ENCODE results near the gene ZNF669.
A peak's percentile ranks its signal among the peaks of the same experiment; 100 is the strongest.

The ZNF669 gene

DNA sequence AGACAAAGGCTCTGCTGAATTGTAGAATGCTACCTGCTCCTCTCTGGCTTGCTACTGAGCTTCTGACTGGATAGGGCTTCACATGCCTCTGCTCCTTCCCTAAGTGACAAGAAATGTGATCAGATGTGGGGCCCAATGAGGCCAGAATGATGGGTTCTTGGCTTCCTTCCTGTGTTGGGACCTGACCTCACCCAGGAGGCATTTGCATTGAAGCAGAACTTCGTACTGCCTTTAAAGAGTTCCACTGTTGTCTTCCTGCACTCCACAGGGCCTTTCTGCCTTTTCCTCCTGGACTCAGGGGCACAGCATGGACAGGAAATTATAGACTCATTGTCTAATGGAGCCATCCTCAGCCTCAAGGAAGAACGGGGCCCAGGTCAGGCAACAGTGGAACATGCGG lies 39.9 kb downstream of the ZNF669 start:
- no peak for DNase-seq
- H3K4me3 ChIP-seq (ENCODE audit: low read depth, low read length): no peak overlapping the region
- no peaks in the 10 kb centered on the region for H3K36me3 ChIP-seq (replicated peaks)
- no peaks in the 10 kb centered on the region for H3K27me3 ChIP-seq (replicated peaks)
- in situ Hi-C loops (cut with HindIII; ENCODE audit: low pct_ligation_motif_present, low sequenced_read_pairs): no loop called here
- TF ChIP-seq CTCF (IDR thresholded peaks at IDR 0.05; ENCODE audit: low read depth, low read length, missing control alignments): no peak
- no peak overlapping the region for H3K27ac ChIP-seq

GRCh38 chr1:247060771-247061170 lies 43.4 kb downstream of the ZNF669 start:
- TF ChIP-seq CTCF (IDR thresholded peaks at IDR 0.05; ENCODE audit: low read depth, low read length, missing control alignments): no peak
- Histone ChIP-seq H3K27ac (no peak overlapping the region), H3K36me3 (replicated peaks) (no peaks in the 10 kb centered on the region), H3K4me3 (ENCODE audit: low read depth, low read length) (no peak overlapping the region), H3K27me3 (replicated peaks) (no peaks in the 10 kb centered on the region)
- DNase-seq: no peak
- in situ Hi-C loops (cut with HindIII; ENCODE audit: low pct_ligation_motif_present, low sequenced_read_pairs): no loop called here

DNA sequence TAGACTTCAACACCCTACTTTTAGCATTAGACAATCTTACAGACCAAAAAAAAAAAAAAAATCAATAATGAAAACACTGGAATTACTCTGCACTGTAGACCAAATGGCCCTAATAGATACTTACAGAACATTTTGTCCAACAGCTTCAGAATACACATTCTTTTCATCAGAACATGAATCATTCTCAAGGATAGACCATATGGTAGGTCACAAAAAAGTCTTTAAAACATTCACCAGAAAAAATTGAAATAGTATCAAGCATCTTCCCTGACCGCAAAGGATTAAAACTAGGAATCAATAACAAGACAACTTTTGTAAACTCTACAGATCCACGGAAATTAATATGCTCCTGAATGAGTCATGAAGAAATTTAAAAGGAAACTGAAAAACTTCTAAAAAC lies 48.1 kb downstream of the ZNF669 start:
- in situ Hi-C loops (cut with HindIII; ENCODE audit: low pct_ligation_motif_present, low sequenced_read_pairs): no loop called here
- DNase-seq: no peak
- no peaks in the 10 kb centered on the region for H3K27me3 ChIP-seq (replicated peaks)

DNA sequence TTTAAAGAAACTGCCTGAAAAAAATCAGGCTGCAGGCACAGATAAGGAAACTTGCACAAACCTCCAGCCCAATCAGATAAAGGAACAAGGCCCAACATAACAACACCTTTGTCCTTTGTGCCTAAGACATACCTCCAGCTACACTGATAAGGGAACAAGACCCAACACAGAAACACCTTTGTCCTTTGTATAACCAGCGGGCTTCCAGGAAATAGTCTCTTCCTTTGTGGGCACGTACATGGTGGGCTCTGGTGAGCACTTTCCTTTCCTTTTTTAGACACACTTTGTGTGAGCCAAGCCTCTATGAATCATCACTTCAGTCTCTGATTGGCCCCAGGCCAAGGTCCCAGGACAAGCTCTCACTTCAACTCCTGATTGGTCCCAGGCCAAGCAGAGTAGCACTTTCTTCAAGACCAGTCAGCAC lies 49.2 kb downstream of the ZNF669 start:
- TF ChIP-seq CTCF (IDR thresholded peaks at IDR 0.05; ENCODE audit: low read depth, low read length, missing control alignments): no peak
- DNase-seq: peak; percentile 79
- H3K4me3 ChIP-seq (ENCODE audit: low read depth, low read length): no peak overlapping the region
- no peak overlapping the region for H3K27ac ChIP-seq
- H3K36me3 ChIP-seq (replicated peaks): no peaks in the 10 kb centered on the region
- no peaks in the 10 kb centered on the region for H3K27me3 ChIP-seq (replicated peaks)
- in situ Hi-C loops (cut with HindIII; ENCODE audit: low pct_ligation_motif_present, low sequenced_read_pairs): no loop called here

More for the DNA sequence above, 48.1 kb downstream of the ZNF669 start:
- Histone ChIP-seq H3K4me3 (ENCODE audit: low read depth, low read length) (no peak overlapping the region), H3K27ac (no peak overlapping the region), H3K36me3 (replicated peaks) (no peaks in the 10 kb centered on the region)
- no peak for TF ChIP-seq CTCF (IDR thresholded peaks at IDR 0.05; ENCODE audit: low read depth, low read length, missing control alignments)

Data from brain microvascular endothelial cell (primary cell).